Gastroesophageal sphincter (tissue), 3 donors: ENCODE measurements around the gene TAS2R14.

Experiments used
- POLR2A ChIP-seq, 2 donors: fragments of 450-650 bp; IDR thresholded peaks; one replicate each; pipeline ENCODE4 v1.6.1; 2017; ENCODE audit warnings: antibody characterized with exemption in 2 of 2, mild to moderate bottlenecking in 2 of 2, moderate library complexity in 1 of 2
- TF ChIP-seq, protein P1 (sequence below), 4 experiments: fragments of 200-600 bp in 2 of 4; fragments of 450-650 bp in 2 of 4; sonication (generic) in 1 of 4; IDR thresholded peaks; one replicate each; pipeline ENCODE4 v1.5.1; 2017 to 2019; ENCODE audit warnings: antibody characterized with exemption in 4 of 4, mild to moderate bottlenecking in 2 of 4, moderate library complexity in 2 of 4

GRCh38 chr12:10959804-10960203 is 20.7 kb upstream of the TAS2R14 start:
- TF ChIP-seq, protein P1, sequence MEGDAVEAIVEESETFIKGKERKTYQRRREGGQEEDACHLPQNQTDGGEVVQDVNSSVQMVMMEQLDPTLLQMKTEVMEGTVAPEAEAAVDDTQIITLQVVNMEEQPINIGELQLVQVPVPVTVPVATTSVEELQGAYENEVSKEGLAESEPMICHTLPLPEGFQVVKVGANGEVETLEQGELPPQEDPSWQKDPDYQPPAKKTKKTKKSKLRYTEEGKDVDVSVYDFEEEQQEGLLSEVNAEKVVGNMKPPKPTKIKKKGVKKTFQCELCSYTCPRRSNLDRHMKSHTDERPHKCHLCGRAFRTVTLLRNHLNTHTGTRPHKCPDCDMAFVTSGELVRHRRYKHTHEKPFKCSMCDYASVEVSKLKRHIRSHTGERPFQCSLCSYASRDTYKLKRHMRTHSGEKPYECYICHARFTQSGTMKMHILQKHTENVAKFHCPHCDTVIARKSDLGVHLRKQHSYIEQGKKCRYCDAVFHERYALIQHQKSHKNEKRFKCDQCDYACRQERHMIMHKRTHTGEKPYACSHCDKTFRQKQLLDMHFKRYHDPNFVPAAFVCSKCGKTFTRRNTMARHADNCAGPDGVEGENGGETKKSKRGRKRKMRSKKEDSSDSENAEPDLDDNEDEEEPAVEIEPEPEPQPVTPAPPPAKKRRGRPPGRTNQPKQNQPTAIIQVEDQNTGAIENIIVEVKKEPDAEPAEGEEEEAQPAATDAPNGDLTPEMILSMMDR (IDR thresholded peaks at IDR 0.05), result no peak
- TF ChIP-seq POLR2A (IDR thresholded peaks at IDR 0.05), result no peak
